ENCODE measurements around the gene SSC5D.

DNA sequence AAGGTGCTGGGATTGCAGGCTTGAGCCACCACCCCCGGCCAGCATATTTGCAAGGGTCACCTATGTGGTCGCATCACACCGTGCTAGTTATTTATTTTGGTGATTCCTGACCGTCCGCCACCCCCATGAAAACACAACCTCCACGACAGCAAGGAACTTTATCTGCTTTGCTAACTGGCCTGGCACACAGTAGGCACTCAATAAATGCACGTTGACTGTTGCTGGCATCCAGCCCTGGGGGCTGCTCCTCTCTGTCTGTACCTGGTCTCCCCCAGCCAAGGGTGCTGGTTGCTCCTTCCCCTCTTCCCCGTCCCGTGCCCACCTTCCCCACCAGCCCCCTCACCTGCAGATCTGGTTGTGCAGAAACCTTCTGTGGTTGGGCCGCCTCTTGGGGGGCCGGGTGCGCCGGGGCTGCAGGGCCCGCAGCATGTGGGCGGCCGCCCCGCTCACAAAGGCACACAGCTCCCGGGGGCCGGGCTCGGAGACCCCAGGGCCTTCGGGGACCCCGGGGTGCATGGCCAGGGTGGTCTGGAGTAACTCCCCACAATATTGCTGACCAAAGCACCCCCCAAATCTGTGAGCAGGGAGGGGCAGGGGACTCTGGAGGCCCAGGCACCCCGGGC, 24.1 kb upstream of the SSC5D start:
- TF ChIP-seq SMAD4 (CRISPR knock-in tag; conservative IDR thresholded peaks at IDR 0.05) (no peak), KAT8 (IDR thresholded peaks at IDR 0.05; ENCODE audit: low read depth) (no peak), TEAD2 (tag; IDR thresholded peaks at IDR 0.05) (no peak), GATA2 (CRISPR knock-in tag; IDR thresholded peaks at IDR 0.05) (no peak)
